ENCODE data around the gene OTUB1. TPM values are rescaled to one million over a fixed set of nuclear protein-coding genes. Genes with fewer than 3 reads are reported as not detected.

OTUB1 gene
- total RNA-seq, 4 donors from 2014 or later: 35.0 to 86.7 (median 50.4) TPM

DNA sequence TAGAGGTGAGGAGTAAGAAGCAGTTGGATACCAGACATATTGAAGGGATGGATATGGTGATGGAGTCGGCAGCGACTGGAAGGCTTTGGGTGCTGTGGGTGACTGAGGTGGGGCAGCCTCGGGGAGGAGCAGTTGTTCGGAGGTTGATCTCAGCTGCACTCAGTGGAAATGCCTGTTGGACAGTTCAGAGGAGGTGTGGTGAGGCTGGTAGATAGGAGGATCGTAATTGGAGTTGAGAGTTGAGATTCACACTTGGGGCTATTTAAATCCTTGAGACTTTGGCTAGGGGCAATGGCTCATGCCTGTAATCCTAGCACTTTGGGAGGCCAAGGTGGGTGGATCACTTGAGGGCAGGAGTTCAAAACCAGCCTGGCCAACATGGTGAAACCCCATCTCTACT lies 6.9 kb downstream of the OTUB1 start:
- peaks cover 0 to 8% (median 0%) of the 10 kb centered on the region in 4 donors for H3K4me1 ChIP-seq
- H3K27ac ChIP-seq: no peak overlapping the region
- no peak for DNase-seq (ENCODE audit: low spot score in 2 of 2)
- peaks cover 0 to 100% (median 5%) of the 10 kb centered on the region in 3 donors for H3K36me3 ChIP-seq
- TF ChIP-seq POLR2A (IDR thresholded peaks at IDR 0.05) (no peak), EP300 (IDR thresholded peaks at IDR 0.05) (no peak)
- TF ChIP-seq, protein P1, sequence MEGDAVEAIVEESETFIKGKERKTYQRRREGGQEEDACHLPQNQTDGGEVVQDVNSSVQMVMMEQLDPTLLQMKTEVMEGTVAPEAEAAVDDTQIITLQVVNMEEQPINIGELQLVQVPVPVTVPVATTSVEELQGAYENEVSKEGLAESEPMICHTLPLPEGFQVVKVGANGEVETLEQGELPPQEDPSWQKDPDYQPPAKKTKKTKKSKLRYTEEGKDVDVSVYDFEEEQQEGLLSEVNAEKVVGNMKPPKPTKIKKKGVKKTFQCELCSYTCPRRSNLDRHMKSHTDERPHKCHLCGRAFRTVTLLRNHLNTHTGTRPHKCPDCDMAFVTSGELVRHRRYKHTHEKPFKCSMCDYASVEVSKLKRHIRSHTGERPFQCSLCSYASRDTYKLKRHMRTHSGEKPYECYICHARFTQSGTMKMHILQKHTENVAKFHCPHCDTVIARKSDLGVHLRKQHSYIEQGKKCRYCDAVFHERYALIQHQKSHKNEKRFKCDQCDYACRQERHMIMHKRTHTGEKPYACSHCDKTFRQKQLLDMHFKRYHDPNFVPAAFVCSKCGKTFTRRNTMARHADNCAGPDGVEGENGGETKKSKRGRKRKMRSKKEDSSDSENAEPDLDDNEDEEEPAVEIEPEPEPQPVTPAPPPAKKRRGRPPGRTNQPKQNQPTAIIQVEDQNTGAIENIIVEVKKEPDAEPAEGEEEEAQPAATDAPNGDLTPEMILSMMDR (IDR thresholded peaks at IDR 0.05): no peak
- H3K9me3 ChIP-seq: no peaks in the 10 kb centered on the region
- no peaks in the 10 kb centered on the region for H3K27me3 ChIP-seq
- WGBS, 2 donors: 86 to 90% methylated on average over 5 of the region's 5 CpGs
- no peak overlapping the region for H3K4me3 ChIP-seq

DNA sequence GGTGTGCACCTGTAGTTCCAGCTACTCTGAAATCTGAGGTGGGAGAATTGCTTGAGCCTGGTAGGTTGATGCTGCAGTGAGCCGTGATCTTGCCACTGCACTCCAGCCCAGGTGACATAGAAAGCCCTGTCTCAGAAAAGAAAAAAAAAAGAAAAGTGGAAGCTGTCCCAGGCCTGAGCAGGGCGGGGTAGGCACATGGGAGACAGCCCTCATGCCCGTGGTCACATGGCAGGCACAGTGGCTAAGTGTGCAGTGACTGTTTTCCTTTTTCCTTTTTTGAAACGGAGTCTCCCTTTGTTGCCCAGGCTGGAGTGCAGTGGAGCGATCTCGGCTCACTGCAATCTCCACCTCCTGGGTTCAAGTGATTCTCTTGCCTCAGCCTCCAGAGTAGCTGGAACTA lies 7.8 kb downstream of the OTUB1 start:
- WGBS, 2 donors: 61 to 70% methylated on average over 6 of the region's 6 CpGs

DNA sequence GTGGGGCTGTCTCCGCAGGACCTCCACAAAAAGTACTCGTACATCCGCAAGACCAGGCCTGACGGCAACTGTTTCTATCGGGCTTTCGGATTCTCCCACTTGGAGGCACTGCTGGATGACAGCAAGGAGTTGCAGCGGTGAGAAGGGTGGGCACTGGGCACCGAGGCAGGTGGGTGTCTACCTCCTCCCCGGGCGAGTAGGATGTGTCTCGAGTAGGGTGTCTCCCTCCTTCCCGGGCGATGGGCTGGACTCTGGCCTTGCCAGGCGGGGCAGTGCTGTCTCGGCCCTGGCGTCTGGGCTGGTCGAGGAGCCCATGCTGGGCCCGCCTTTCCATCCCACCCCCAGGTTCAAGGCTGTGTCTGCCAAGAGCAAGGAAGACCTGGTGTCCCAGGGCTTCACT lies 10.3 kb downstream of the OTUB1 start:
- Histone ChIP-seq H3K9me3 (no peaks in the 10 kb centered on the region), H3K36me3 (peaks cover 0 to 77% (median 5%) of the 10 kb centered on the region in 3 donors), H3K27me3 (no peaks in the 10 kb centered on the region), H3K4me3 (no peak overlapping the region), H3K4me1 (peaks cover 0 to 35% (median 16%) of the 10 kb centered on the region in 4 donors), H3K27ac (no peak overlapping the region)
- WGBS, 2 donors: 82 to 85% methylated on average over 15 to 18 of the region's 18 CpGs
- DNase-seq (ENCODE audit: low spot score in 2 of 2): no peak
- TF ChIP-seq EP300 (IDR thresholded peaks at IDR 0.05) (no peak), POLR2A (IDR thresholded peaks at IDR 0.05) (no peak)
- TF ChIP-seq, protein P1 (IDR thresholded peaks at IDR 0.05): no peak

More for the DNA sequence above, 7.8 kb downstream of the OTUB1 start:
- H3K9me3 ChIP-seq: no peaks in the 10 kb centered on the region
- DNase-seq (ENCODE audit: low spot score in 2 of 2): no peak
- peaks cover 0 to 10% (median 2%) of the 10 kb centered on the region in 4 donors for H3K4me1 ChIP-seq
- no peak overlapping the region for H3K27ac ChIP-seq
- TF ChIP-seq POLR2A (IDR thresholded peaks at IDR 0.05) (no peak), EP300 (IDR thresholded peaks at IDR 0.05) (no peak)
- TF ChIP-seq, protein P1 (IDR thresholded peaks at IDR 0.05): no peak
- peaks cover 0 to 100% (median 5%) of the 10 kb centered on the region in 3 donors for H3K36me3 ChIP-seq
- no peaks in the 10 kb centered on the region for H3K27me3 ChIP-seq
- H3K4me3 ChIP-seq: no peak overlapping the region

DNA sequence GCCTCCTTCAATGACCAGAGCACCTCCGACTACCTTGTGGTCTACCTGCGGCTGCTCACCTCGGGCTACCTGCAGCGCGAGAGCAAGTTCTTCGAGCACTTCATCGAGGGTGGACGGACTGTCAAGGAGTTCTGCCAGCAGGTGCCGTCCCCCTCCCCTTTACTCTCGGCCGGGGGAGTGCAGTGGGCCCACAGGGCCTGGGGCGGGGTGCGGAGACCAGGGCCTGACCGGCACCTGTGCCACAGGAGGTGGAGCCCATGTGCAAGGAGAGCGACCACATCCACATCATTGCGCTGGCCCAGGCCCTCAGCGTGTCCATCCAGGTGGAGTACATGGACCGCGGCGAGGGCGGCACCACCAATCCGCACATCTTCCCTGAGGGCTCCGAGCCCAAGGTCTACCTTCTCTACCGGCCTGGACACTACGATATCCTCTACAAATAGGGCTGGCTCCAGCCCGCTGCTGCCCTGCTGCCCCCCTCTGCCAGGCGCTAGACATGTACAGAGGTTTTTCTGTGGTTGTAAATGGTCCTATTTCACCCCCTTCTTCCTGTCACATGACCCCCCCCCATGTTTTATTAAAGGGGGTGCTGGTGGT lies 11.0 kb downstream of the OTUB1 start:
- H3K27ac ChIP-seq: no peak overlapping the region
- 88 to 93% methylated on average over 24 to 27 of the region's 27 CpGs for WGBS, 2 donors
- H3K9me3 ChIP-seq: no peaks in the 10 kb centered on the region
- peaks cover 0 to 42% (median 16%) of the 10 kb centered on the region in 4 donors for H3K4me1 ChIP-seq
- H3K4me3 ChIP-seq: no peak overlapping the region
- no peaks in the 10 kb centered on the region for H3K27me3 ChIP-seq
- TF ChIP-seq POLR2A (IDR thresholded peaks at IDR 0.05) (no peak), EP300 (IDR thresholded peaks at IDR 0.05) (no peak)
- TF ChIP-seq, protein P1 (IDR thresholded peaks at IDR 0.05): no peak
- H3K36me3 ChIP-seq: peaks cover 0 to 70% (median 5%) of the 10 kb centered on the region in 3 donors
- DNase-seq (ENCODE audit: low spot score in 2 of 2): no peak

DNA sequence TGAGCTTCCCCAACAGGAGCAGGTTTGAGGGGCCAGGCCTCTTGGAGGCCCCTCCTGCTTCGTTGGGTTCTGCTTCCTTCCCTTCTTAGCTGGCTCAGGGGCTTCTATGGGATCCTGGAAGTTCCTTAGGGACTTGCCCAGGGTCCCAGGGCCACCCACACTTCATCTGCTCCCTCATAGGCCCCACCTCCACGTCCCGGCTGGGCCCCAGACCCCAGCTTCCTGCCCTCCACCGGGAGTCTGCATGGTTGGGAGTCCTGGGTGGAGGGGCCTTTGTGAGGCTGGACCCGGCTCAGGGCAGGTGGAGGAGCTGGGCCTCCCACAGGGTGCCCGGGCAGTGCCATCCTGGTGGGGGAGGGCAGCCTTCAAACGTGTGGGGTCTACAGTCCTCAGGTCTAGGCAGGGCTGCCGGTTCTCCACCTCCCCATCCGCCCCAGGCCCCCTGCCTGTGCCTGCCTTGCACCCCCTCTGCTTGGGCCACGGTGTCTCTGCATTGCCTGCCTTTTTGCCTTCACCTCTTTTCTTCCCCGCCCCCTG lies 11.6 kb downstream of the OTUB1 start:
- Histone ChIP-seq H3K4me1 (peaks cover 0 to 46% (median 16%) of the 10 kb centered on the region in 4 donors), H3K36me3 (peaks cover 0 to 64% (median 5%) of the 10 kb centered on the region in 3 donors), H3K9me3 (no peaks in the 10 kb centered on the region), H3K27ac (no peak overlapping the region), H3K27me3 (no peaks in the 10 kb centered on the region), H3K4me3 (no peak overlapping the region)
- TF ChIP-seq, protein P1 (IDR thresholded peaks at IDR 0.05): no peak
- 70 to 77% methylated on average over 9 to 11 of the region's 11 CpGs for WGBS, 2 donors
- no peak for DNase-seq (ENCODE audit: low spot score in 2 of 2)

Data from tibial nerve (tissue), 4 donors.